Neural progenitor cell (in vitro differentiated cells): ENCODE data around the gene GNAI3. TPM values are rescaled to one million over a fixed set of nuclear protein-coding genes. Genes with fewer than 3 reads are reported as not detected.

Experiments
- DNase-seq: peaks from one replicate; pipeline ENCODE4 v3.0.0-alpha.2; 2016; ENCODE audit warnings: low spot score
- H2AFZ ChIP-seq: fragments of 200-600 bp; sonication (generic); replicated peaks from 2 replicates; pipeline ENCODE4 v1.6.1; 2016; ENCODE audit warnings: antibody characterized with exemption
- H3F3A ChIP-seq: fragments of 200-600 bp; sonication (generic); 2 replicates; pipeline ENCODE4 v1.6.1; 2016; ENCODE audit warnings: antibody characterized with exemption, low read depth
- H3K27ac ChIP-seq: fragments of 200-600 bp; sonication (generic); 2 replicates; pipeline ENCODE4 v1.5.1; 2016; ENCODE audit warnings: mild to moderate bottlenecking
- H3K27me3 ChIP-seq: fragments of 200-600 bp; sonication (generic); 2 replicates; pipeline ENCODE4 v1.6.1; 2016; ENCODE audit warnings: mild to moderate bottlenecking, moderate library complexity
- H3K36me3 ChIP-seq: fragments of 200-600 bp; sonication (generic); 2 replicates; pipeline ENCODE4 v1.5.1; 2016
- H3K4me1 ChIP-seq: fragments of 200-600 bp; sonication (generic); 2 replicates; pipeline ENCODE4 v1.6.1; 2016; ENCODE audit warnings: mixed run types
- H3K4me2 ChIP-seq: fragments of 200-600 bp; sonication (generic); 2 replicates; pipeline ENCODE4 v1.6.1; 2016
- H3K4me3 ChIP-seq: fragments of 200-600 bp; sonication (generic); 2 replicates; pipeline ENCODE4 v1.5.1; 2016
- H3K79me2 ChIP-seq: fragments of 200-600 bp; sonication (generic); 2 replicates; pipeline ENCODE4 v1.6.1; 2016; ENCODE audit warnings: low read depth
- H3K9ac ChIP-seq: fragments of 200-600 bp; sonication (generic); 2 replicates; pipeline ENCODE4 v1.6.1; 2016
- H3K9me3 ChIP-seq: fragments of 200-600 bp; sonication (generic); 2 replicates; pipeline ENCODE4 v1.5.1; 2016; ENCODE audit warnings: low read depth
- H4K20me1 ChIP-seq: fragments of 200-600 bp; sonication (generic); 2 replicates; pipeline ENCODE4 v1.6.1; 2016; ENCODE audit warnings: low read depth
- H3K27ac Mint-ChIP-seq: 3 replicates; pipeline ENCODE4 v1.8.0; 2021; ENCODE audit warnings: mixed read lengths
- H3K27me3 Mint-ChIP-seq: 2 replicates; pipeline ENCODE4 v1.8.0; 2022; ENCODE audit warnings: low read depth, mild to moderate bottlenecking, inconsistent platforms, moderate library complexity, mixed read lengths; ENCODE audit not compliant: insufficient read depth
- H3K36me3 Mint-ChIP-seq: 3 replicates; pipeline ENCODE4 v1.8.0; 2021; ENCODE audit warnings: mixed read lengths
- H3K4me1 Mint-ChIP-seq: 3 replicates; pipeline ENCODE4 v1.8.0; 2021; ENCODE audit warnings: mixed read lengths
- H3K4me3 Mint-ChIP-seq: 3 replicates; pipeline ENCODE4 v1.8.0; 2021; ENCODE audit warnings: mild to moderate bottlenecking, moderate library complexity, mixed read lengths
- H3K9me3 Mint-ChIP-seq: 3 replicates; pipeline ENCODE4 v1.8.0; 2020; ENCODE audit warnings: mixed read lengths
- CTCF ChIP-seq: fragments of 200-600 bp; sonication (generic); IDR thresholded peaks from 2 replicates; pipeline ENCODE4 v1.5.1; 2017; ENCODE audit warnings: antibody characterized with exemption, mild to moderate bottlenecking
- EZH2 ChIP-seq: fragments of 200-600 bp; sonication (generic); IDR thresholded peaks from 2 replicates; pipeline ENCODE4 v1.6.1; 2017; ENCODE audit warnings: antibody characterized with exemption, mild to moderate bottlenecking, moderate library complexity
- EZH2phosphoT487 ChIP-seq: fragments of 200-600 bp; sonication (generic); IDR thresholded peaks from 2 replicates; pipeline ENCODE4 v1.6.1; 2017; ENCODE audit warnings: antibody characterized with exemption
- total RNA-seq: library from RNA; depleted of rRNA; stranded (reverse); fragments of >200 nt; gene quantifications from 2 replicates; pipeline ENCODE4 v1.2.3, GENCODE V29; 2015; ENCODE audit warnings: low replicate concordance

The GNAI3 gene
- 11.4 and 15.4 TPM in 2 replicates for total RNA-seq

DNA sequence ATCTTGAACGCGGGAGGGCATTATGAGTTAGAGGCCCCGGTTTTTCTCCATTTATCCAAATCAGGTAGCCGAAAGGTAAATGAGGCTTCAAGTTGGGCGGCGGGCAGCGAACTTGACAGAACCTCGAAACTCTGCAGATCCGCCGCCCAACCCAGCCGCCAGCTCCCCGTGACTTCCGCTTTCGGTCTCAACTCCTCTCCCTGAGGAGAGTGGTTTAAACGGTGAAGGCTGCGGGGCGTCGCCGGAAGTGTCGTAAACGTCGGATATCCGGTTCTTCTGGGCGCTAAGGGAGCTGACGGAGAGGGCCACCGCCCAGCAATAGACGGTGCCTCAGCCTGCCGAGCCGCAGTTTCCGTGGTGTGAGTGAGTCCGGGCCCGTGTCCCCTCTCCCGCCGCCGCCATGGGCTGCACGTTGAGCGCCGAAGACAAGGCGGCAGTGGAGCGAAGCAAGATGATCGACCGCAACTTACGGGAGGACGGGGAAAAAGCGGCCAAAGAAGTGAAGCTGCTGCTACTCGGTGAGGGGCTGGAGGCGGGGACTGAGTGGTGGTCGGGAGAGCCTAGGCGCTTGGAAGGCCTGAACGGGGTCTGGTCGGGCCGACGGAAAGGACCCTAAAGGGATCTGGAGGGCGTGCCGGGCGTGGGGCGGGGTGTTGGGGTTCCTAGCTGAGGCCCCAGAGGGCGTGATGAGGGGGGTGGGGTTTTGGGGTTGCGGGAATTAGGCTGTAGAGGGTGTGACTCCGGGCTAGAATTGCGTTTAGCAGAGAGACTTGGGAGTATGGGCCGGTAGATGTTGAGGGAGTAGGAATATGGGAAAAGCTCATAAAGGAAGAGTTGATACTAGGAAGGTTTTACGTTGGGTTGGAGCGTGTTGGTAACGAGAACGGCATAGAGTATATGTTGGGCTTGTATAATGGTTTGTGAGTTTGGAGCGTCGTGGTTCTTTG is at the start of gene GNAI3:
TSS of gene GNAI3 (plus strand) at position 295 of the 947 bp plus-strand sequence. CDS start at position 401, 106 bp downstream.
- Mint-ChIP-seq H3K36me3 (peaks cover 3% of the 10 kb centered on the region), H3K27me3 (peaks cover 6% of the 10 kb centered on the region), H3K27ac (peak within 1 kb of the TSS; percentile 75), H3K4me1 (peaks cover 26% of the 10 kb centered on the region), H3K4me3 (peak within 1 kb of the TSS; percentile 93), H3K9me3 (no peaks in the 10 kb centered on the region)
- Histone ChIP-seq H3K27ac (peak within 1 kb of the TSS; percentile 70), H3K4me2 (peak within 1 kb of the TSS; percentile 92), H3K4me1 (peaks cover 25% of the 10 kb centered on the region), H3K36me3 (no peaks in the 10 kb centered on the region), H3K4me3 (peak within 1 kb of the TSS; percentile 79), H3K9me3 (no peaks in the 10 kb centered on the region), H4K20me1 (peaks cover 46% of the 10 kb centered on the region), H3K9ac (peak within 1 kb of the TSS; percentile 64), H3K79me2 (peaks cover 66% of the 10 kb centered on the region), H3K27me3 (no peaks in the 10 kb centered on the region), H3F3A (peaks cover 11% of the 10 kb centered on the region), H2AFZ (peak within 1 kb of the TSS; percentile 71)
- peak; percentile 94 for DNase-seq
- TF ChIP-seq EZH2 (no peak), EZH2phosphoT487 (no peak), CTCF (no peak)

GRCh38 chr1:109499081-109499480 is 49.3 kb upstream of the GNAI3 start:
- peaks cover 5% of the 10 kb centered on the region for H3K27me3 Mint-ChIP-seq
- no peak overlapping the region for H3K4me3 Mint-ChIP-seq
- Histone ChIP-seq H3K9ac (no peak overlapping the region), H3K79me2 (peaks cover 6% of the 10 kb centered on the region), H3K4me2 (no peak overlapping the region), H3K27ac (no peak overlapping the region), H3K9me3 (no peaks in the 10 kb centered on the region), H3K4me1 (peaks cover 20% of the 10 kb centered on the region), H3K27me3 (no peaks in the 10 kb centered on the region), H3K4me3 (no peak overlapping the region), H3F3A (peaks cover 27% of the 10 kb centered on the region), H2AFZ (no peak overlapping the region), H4K20me1 (peaks cover 7% of the 10 kb centered on the region), H3K36me3 (no peaks in the 10 kb centered on the region)
- H3K27ac Mint-ChIP-seq = no peak overlapping the region
- peaks cover 5% of the 10 kb centered on the region for H3K36me3 Mint-ChIP-seq
- peaks cover 67% of the 10 kb centered on the region for H3K4me1 Mint-ChIP-seq
- no peaks in the 10 kb centered on the region for H3K9me3 Mint-ChIP-seq
- no peak for DNase-seq
- TF ChIP-seq CTCF = no peak
- no peak for TF ChIP-seq EZH2
- no peak for TF ChIP-seq EZH2phosphoT487

DNA sequence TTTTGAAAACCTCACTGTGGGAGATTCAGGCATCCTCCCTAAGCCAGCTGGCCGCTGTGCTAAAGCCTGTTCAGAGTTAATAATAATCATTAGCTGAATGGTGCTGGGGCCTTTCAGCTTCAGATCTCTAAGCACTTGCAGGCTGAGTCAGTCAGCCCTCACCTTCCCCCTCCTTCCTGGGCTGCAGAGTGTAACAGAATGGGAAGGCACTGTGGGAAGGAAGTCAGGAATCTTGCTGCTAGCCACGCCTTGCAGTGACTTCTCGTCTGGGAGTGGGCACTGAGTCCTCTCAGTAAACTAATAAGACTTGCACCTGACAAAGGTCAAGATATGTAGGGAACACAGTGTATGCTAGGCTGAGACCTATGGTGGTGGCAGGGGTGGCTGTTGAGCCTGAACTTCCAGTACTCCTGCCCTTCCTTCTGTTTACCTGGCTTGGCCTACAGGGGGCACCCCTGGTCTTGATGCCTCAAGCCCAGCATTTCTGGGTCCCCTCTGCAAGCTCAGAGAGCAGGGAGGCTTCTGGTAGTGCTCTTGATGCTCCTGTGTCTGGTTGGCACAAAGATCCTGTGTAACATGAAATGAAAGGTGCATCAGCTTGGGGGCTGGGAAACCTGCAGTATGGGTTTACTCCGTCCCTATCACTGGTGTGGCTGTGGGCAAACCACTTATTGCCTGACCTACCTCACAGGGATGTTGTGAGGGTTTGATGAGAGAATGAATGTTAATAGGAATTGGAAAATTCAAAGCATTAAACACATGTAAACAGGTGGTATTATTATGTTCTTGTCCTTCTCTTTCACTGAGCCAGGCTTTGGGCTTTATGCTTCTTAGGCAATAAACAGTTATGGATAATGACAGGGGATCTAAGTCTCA is 48.5 kb upstream of the GNAI3 start:
- H4K20me1 ChIP-seq = peaks cover 7% of the 10 kb centered on the region
- peak overlapping the region; percentile 58 for H3K27ac ChIP-seq
- peak overlapping the region; percentile 57 for H3K27ac Mint-ChIP-seq
- peaks cover 5% of the 10 kb centered on the region for H3K36me3 Mint-ChIP-seq
- peaks cover 60% of the 10 kb centered on the region for H3K4me1 Mint-ChIP-seq
- no peak overlapping the region for H3K9ac ChIP-seq
- H3K9me3 ChIP-seq = no peaks in the 10 kb centered on the region
- peak; percentile 64 for DNase-seq
- no peak overlapping the region for H3K4me2 ChIP-seq
- H3F3A ChIP-seq = peaks cover 23% of the 10 kb centered on the region
- peaks cover 2% of the 10 kb centered on the region for H3K79me2 ChIP-seq
- H3K4me1 ChIP-seq = peaks cover 16% of the 10 kb centered on the region
- H3K36me3 ChIP-seq = no peaks in the 10 kb centered on the region
- H2AFZ ChIP-seq = no peak overlapping the region
- H3K4me3 ChIP-seq = no peak overlapping the region
- H3K4me3 Mint-ChIP-seq = no peak overlapping the region
- peaks cover 2% of the 10 kb centered on the region for H3K27me3 Mint-ChIP-seq
- no peaks in the 10 kb centered on the region for H3K9me3 Mint-ChIP-seq
- TF ChIP-seq EZH2 (no peak), CTCF (peak; percentile 56), EZH2phosphoT487 (no peak)
- H3K27me3 ChIP-seq = no peaks in the 10 kb centered on the region
